ENCODE results near the gene MBD1.

MBD1 gene, protein sequence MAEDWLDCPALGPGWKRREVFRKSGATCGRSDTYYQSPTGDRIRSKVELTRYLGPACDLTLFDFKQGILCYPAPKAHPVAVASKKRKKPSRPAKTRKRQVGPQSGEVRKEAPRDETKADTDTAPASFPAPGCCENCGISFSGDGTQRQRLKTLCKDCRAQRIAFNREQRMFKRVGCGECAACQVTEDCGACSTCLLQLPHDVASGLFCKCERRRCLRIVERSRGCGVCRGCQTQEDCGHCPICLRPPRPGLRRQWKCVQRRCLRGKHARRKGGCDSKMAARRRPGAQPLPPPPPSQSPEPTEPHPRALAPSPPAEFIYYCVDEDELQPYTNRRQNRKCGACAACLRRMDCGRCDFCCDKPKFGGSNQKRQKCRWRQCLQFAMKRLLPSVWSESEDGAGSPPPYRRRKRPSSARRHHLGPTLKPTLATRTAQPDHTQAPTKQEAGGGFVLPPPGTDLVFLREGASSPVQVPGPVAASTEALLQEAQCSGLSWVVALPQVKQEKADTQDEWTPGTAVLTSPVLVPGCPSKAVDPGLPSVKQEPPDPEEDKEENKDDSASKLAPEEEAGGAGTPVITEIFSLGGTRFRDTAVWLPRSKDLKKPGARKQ

DNA sequence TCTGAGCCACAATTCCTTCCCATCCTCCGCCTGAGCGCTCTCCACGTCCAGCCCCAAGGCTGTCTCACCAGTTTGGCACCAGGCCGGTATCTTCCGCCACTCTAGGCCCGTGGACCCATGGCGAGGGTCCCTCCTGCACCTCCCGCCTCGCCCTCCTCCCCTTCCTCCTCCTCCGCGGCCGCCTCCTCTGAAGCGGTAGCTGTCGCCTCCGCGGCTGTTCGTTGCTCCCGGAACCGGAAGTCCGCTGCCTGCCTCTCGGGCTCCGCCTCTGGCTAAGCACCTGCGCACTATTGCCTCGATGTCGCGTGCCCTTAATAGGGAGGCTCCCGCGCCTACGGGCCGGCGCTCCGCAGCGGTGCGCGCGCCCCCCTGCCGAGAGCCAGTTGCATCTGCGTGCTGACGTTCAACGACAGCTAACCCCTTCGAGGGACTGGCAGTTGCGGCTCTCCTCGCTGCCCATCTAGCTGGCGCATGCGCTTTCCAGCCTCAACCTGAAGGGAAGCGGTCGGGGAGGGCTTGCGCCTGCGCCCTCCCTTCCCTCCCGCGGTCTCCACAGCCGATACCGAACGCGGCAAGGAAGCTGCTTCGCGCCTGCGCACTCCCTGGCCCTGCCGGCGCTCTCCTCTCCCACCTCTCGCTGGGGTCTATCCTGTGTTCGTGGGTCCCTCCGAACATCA is at the start of gene MBD1:
Gene MBD1 (minus strand): TSS at position 229 of the 677 bp plus-strand sequence. CDS start 1,531 bp downstream, outside the sequence.
- FAIRE-seq, result peak; percentile 91

GRCh38 chr18:50330176-50330575 is 48.9 kb upstream of the MBD1 start:
- DNase-seq (ENCODE audit: insufficient read length, low spot score) (no peak), FAIRE-seq (no peak)
- TF ChIP-seq, protein P1, sequence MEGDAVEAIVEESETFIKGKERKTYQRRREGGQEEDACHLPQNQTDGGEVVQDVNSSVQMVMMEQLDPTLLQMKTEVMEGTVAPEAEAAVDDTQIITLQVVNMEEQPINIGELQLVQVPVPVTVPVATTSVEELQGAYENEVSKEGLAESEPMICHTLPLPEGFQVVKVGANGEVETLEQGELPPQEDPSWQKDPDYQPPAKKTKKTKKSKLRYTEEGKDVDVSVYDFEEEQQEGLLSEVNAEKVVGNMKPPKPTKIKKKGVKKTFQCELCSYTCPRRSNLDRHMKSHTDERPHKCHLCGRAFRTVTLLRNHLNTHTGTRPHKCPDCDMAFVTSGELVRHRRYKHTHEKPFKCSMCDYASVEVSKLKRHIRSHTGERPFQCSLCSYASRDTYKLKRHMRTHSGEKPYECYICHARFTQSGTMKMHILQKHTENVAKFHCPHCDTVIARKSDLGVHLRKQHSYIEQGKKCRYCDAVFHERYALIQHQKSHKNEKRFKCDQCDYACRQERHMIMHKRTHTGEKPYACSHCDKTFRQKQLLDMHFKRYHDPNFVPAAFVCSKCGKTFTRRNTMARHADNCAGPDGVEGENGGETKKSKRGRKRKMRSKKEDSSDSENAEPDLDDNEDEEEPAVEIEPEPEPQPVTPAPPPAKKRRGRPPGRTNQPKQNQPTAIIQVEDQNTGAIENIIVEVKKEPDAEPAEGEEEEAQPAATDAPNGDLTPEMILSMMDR (IDR thresholded peaks at IDR 0.05; ENCODE audit: insufficient read depth, missing control alignments), result no peak

More for the DNA sequence above, at the start of gene MBD1:
- TF ChIP-seq, protein P1 (IDR thresholded peaks at IDR 0.05; ENCODE audit: insufficient read depth, missing control alignments), result no peak
- peak; percentile 97 for DNase-seq (ENCODE audit: insufficient read length, low spot score)

- FAIRE-seq (no peak), DNase-seq (ENCODE audit: insufficient read length, low spot score) (no peak)
- TF ChIP-seq, protein P1 (IDR thresholded peaks at IDR 0.05; ENCODE audit: insufficient read depth, missing control alignments), result no peak
Measured at GRCh38 chr18:50327983-50328382, 46.7 kb upstream of the MBD1 start.

DNA sequence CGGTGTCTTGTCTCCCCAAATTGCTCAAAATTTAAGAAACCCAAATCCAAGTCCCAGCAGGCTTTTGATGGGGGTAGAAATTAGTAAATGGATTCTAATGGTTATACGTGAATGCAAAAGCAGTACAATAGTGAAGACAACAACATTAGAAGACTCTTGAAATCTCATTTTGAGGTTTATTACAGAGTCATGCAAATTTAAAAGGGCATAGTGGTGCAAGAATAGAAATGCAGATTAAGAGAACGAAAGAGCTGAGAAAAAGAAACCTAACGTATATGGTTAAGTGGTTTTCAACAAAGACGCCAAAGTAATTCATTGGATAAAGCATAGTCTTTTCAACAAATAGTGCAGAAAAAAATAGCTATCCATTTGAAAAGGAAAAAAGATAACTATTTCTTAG is 39.4 kb upstream of the MBD1 start:
- FAIRE-seq (no peak), DNase-seq (ENCODE audit: insufficient read length, low spot score) (no peak)
- TF ChIP-seq, protein P1 (IDR thresholded peaks at IDR 0.05; ENCODE audit: insufficient read depth, missing control alignments), result no peak

- no peak for DNase-seq (ENCODE audit: insufficient read length, low spot score)
- FAIRE-seq, result peak; percentile 35
- TF ChIP-seq, protein P1 (IDR thresholded peaks at IDR 0.05; ENCODE audit: insufficient read depth, missing control alignments), result no peak
Measured at GRCh38 chr18:50315100-50315871, 34.0 kb upstream of the MBD1 start.

GRCh38 chr18:50313873-50314460 is 32.6 kb upstream of the MBD1 start:
- TF ChIP-seq, protein P1 (IDR thresholded peaks at IDR 0.05; ENCODE audit: insufficient read depth, missing control alignments), result no peak
- DNase-seq (ENCODE audit: insufficient read length, low spot score) (no peak), FAIRE-seq (no peak)
